ENCODE data around the gene MACF1. TPM values are rescaled to one million over a fixed set of nuclear protein-coding genes. Genes with fewer than 3 reads are reported as not detected.
A peak's percentile ranks its signal among the peaks of the same experiment; 100 is the strongest.

MACF1 gene
- total and polyA plus RNA-seq, 2 experiments from 2014 or later: 80.4 to 261 TPM

DNA sequence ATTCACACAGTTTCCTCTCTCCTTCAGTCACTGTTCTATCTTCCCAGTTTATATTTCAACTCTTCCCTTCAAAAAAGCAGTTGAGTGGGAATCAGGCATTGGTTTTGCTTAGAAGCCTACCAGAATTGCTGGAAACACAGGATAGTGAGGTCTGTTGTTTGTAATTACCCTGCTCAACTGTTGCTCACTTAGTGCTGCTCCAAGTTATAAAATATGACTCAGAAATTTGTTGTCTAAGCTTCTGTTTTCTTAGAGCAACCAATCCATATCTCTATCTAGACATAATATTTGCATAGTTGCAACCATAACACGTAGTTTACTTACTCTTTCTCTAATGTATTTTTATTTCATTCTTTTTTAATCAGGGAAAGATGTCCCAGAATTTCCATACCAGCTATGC, 87.9 kb downstream of the MACF1 start:
- Histone ChIP-seq H3K9me3 (ENCODE audit: low read depth) (no peaks in the 10 kb centered on the region), H3K36me3 (peaks cover 84% of the 10 kb centered on the region), H3K27ac (no peak overlapping the region), H3K4me1 (ENCODE audit: low read depth) (no peaks in the 10 kb centered on the region), H3K4me3 (no peak overlapping the region), H3K27me3 (no peaks in the 10 kb centered on the region)
- TF ChIP-seq, protein P1, sequence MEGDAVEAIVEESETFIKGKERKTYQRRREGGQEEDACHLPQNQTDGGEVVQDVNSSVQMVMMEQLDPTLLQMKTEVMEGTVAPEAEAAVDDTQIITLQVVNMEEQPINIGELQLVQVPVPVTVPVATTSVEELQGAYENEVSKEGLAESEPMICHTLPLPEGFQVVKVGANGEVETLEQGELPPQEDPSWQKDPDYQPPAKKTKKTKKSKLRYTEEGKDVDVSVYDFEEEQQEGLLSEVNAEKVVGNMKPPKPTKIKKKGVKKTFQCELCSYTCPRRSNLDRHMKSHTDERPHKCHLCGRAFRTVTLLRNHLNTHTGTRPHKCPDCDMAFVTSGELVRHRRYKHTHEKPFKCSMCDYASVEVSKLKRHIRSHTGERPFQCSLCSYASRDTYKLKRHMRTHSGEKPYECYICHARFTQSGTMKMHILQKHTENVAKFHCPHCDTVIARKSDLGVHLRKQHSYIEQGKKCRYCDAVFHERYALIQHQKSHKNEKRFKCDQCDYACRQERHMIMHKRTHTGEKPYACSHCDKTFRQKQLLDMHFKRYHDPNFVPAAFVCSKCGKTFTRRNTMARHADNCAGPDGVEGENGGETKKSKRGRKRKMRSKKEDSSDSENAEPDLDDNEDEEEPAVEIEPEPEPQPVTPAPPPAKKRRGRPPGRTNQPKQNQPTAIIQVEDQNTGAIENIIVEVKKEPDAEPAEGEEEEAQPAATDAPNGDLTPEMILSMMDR (IDR thresholded peaks at IDR 0.05; ENCODE audit: low read depth, low read length): no peak
- no peak for DNase-seq (ENCODE audit: low read depth in 1 of 2, low spot score in 1 of 2)

DNA sequence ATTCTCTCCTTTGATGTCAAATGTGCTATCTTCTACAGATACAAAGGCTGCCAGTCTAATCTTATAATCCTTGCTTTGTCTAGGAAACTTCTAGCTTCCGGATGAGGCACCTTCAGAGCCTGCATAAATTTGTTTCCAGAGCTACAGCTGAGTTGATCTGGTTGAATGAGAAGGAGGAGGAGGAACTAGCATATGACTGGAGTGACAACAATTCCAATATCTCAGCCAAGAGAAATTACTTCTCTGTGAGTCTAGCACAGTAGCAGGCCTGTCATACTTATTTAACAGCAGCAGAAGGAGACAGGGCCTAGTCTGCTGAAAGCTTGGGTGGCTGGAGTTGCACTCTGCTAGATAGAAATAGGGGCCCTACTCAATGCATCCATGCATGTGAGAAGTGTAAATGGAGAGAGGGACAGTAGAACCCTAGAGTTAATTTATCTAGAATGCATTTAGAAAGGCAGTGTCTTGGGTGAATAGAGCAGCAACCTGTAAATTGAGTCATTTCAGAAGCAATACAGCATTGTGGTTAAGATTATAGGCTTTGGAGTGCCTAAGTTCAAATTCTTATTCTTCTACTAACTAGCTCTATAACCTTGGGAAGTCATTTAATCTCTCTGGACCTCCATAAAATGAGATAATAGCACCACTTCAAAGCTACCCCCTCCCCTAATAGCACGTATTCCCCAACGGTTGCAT, 89.0 kb downstream of the MACF1 start:
- Histone ChIP-seq H3K27me3 (no peaks in the 10 kb centered on the region), H3K4me1 (ENCODE audit: low read depth) (no peaks in the 10 kb centered on the region), H3K9me3 (ENCODE audit: low read depth) (no peaks in the 10 kb centered on the region), H3K36me3 (peaks cover 86% of the 10 kb centered on the region), H3K4me3 (no peak overlapping the region), H3K27ac (no peak overlapping the region)
- TF ChIP-seq, protein P1 (IDR thresholded peaks at IDR 0.05; ENCODE audit: low read depth, low read length): no peak
- peak in 1 of 2 donors; percentile 6 for DNase-seq (ENCODE audit: low read depth in 1 of 2, low spot score in 1 of 2)

DNA sequence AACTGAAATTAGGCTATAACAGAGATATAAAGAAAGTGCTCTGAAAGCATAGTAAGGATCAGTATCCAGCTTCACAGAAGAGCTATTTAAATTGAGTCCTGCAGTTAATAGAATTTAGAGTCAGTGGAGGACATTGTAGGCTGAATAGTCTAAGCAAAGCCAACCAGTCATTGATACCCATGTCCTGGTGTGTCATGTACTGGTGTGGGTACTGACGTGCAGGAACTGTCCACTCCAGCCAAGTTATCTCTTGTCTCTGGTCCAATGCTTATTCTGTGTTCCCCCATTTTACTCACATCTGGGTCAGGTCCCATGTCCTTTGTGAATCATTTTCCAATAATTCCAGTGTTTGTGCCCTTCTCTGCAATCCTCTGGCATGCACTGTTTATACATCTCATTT, 90.0 kb downstream of the MACF1 start:
- Histone ChIP-seq H3K4me3 (no peak overlapping the region), H3K4me1 (ENCODE audit: low read depth) (no peaks in the 10 kb centered on the region), H3K27me3 (no peaks in the 10 kb centered on the region), H3K27ac (no peak overlapping the region), H3K36me3 (peaks cover 89% of the 10 kb centered on the region), H3K9me3 (ENCODE audit: low read depth) (no peaks in the 10 kb centered on the region)
- peak in 1 of 2 donors; percentile 5 for DNase-seq (ENCODE audit: low read depth in 1 of 2, low spot score in 1 of 2)
- TF ChIP-seq, protein P1 (IDR thresholded peaks at IDR 0.05; ENCODE audit: low read depth, low read length): no peak

DNA sequence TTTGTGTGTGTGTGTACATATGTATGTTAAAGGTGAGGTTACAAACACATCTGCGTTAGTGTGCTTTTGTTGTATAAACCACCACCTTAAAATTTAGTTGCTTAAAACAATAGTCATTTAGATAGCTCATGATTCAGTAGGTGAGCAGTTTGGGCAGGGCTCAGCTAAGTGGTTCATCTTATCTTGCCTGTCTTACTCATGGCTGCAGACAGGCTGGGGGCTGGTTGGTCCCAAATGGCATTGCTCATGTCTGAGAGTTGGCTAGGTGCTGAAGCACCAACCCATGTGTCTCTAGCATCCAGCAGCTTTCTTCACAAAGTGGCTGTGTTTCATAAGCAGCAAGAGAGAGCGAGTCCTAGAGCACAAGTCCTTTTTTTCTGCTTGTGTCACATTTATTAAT, 91.4 kb downstream of the MACF1 start:
- TF ChIP-seq, protein P1 (IDR thresholded peaks at IDR 0.05; ENCODE audit: low read depth, low read length): no peak
- Histone ChIP-seq H3K9me3 (ENCODE audit: low read depth) (no peaks in the 10 kb centered on the region), H3K4me1 (ENCODE audit: low read depth) (no peaks in the 10 kb centered on the region), H3K27me3 (no peaks in the 10 kb centered on the region), H3K4me3 (no peak overlapping the region), H3K36me3 (peaks cover 94% of the 10 kb centered on the region), H3K27ac (no peak overlapping the region)
- no peak for DNase-seq (ENCODE audit: low read depth in 1 of 2, low spot score in 1 of 2)

DNA sequence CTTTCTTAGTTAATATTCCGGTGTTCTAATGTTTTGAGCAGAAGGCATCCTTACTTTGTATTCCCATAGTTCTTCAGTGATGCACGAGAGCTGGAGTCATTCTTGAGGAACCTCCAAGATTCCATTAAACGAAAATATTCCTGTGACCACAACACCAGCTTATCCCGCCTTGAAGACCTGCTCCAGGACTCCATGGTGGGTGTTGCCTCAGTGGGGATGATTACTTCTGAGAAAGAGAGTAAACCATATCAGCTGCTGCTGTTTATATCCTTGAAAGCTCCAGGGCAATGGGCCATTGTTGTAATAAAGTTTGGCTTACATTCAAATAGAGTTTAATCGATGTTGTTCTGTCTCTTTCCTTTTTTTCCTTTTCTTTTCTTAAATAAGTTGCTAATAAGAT, 93.1 kb downstream of the MACF1 start:
- no peak overlapping the region for H3K27ac ChIP-seq
- no peaks in the 10 kb centered on the region for H3K4me1 ChIP-seq (ENCODE audit: low read depth)
- H3K9me3 ChIP-seq (ENCODE audit: low read depth): no peaks in the 10 kb centered on the region
- H3K36me3 ChIP-seq: peaks cover 94% of the 10 kb centered on the region
- TF ChIP-seq, protein P1 (IDR thresholded peaks at IDR 0.05; ENCODE audit: low read depth, low read length): no peak
- DNase-seq (ENCODE audit: low read depth in 1 of 2, low spot score in 1 of 2): peak in 1 of 2 donors; percentile 12
- no peak overlapping the region for H3K4me3 ChIP-seq
- no peaks in the 10 kb centered on the region for H3K27me3 ChIP-seq

All from cardiac muscle cell (in vitro differentiated cells and primary cell).